Esophagus squamous epithelium (tissue), 4 donors: ENCODE data around the gene BAIAP3.

Experiments
- POLR2A ChIP-seq, 4 donors: fragments of 450-650 bp; IDR thresholded peaks; one replicate each; pipeline ENCODE4 v1.6.1; 2017; ENCODE audit warnings: antibody characterized with exemption in 4 of 4, mild to moderate bottlenecking in 4 of 4, moderate library complexity in 3 of 4
- TF ChIP-seq, protein P1 (sequence below), 6 experiments: fragments of 450-650 bp in 4 of 6; fragments of 200-600 bp in 2 of 6; sonication (generic) in 2 of 6; IDR thresholded peaks; one replicate each; pipeline ENCODE4 v1.5.1; 2016 to 2019; ENCODE audit warnings: antibody characterized with exemption in 6 of 6, mild to moderate bottlenecking in 4 of 6, moderate library complexity in 4 of 6

DNA sequence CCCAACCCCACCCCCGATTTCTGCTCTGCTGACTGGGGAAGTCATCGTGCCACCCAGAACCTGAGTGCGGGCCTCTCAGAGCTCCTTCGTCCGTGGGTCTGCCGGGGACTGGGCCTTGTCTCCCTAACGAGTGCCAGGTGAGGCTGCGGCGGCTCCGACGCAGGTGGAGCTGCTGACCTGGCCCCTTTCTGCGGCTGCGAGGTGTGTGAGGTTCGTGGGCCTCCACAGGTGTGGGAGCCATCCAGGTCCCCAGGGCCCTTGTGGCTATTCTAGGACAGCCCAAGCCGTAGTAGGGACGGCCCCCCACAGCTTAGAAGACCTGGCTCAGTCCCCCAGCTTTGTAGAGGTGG is 21.0 kb upstream of the BAIAP3 start:
- no peak for TF ChIP-seq POLR2A (IDR thresholded peaks at IDR 0.05)
- TF ChIP-seq, protein P1, sequence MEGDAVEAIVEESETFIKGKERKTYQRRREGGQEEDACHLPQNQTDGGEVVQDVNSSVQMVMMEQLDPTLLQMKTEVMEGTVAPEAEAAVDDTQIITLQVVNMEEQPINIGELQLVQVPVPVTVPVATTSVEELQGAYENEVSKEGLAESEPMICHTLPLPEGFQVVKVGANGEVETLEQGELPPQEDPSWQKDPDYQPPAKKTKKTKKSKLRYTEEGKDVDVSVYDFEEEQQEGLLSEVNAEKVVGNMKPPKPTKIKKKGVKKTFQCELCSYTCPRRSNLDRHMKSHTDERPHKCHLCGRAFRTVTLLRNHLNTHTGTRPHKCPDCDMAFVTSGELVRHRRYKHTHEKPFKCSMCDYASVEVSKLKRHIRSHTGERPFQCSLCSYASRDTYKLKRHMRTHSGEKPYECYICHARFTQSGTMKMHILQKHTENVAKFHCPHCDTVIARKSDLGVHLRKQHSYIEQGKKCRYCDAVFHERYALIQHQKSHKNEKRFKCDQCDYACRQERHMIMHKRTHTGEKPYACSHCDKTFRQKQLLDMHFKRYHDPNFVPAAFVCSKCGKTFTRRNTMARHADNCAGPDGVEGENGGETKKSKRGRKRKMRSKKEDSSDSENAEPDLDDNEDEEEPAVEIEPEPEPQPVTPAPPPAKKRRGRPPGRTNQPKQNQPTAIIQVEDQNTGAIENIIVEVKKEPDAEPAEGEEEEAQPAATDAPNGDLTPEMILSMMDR (IDR thresholded peaks at IDR 0.05), result no peak
